HepG2 (cell line): ENCODE results near the gene ARL15.

ENCODE experiments used
- POLR2A ChIP-seq, 2 experiments: IDR thresholded peaks; 2 replicates each; pipeline ENCODE4 v1.6.1; 2011; ENCODE audit warnings: low read depth in 2 of 2, low read length in 2 of 2, mild to moderate bottlenecking in 1 of 2, moderate library complexity in 1 of 2; ENCODE audit not compliant: insufficient read depth in 1 of 2
- PRDM4 ChIP-seq: sonication (generic); formaldehyde crosslinking; IDR thresholded peaks from 2 replicates; pipeline ENCODE4 v1.9.0; 2021; ENCODE audit warnings: missing genetic modification reagents, borderline replicate concordance
- RAD21 ChIP-seq: fragments of 450-650 bp; formaldehyde crosslinking; IDR thresholded peaks from 2 replicates; pipeline ENCODE4 v1.5.0; 2020; ENCODE audit warnings: mild to moderate bottlenecking
- TAF1 ChIP-seq: sonication (generic); formaldehyde crosslinking; IDR thresholded peaks from 2 replicates; pipeline ENCODE4 v1.4.0; 2020; ENCODE audit warnings: missing genetic modification reagents
- ZNF563 ChIP-seq: sonication (generic); formaldehyde crosslinking; IDR thresholded peaks from 2 replicates; pipeline ENCODE4 v1.8.0; 2022; ENCODE audit warnings: mild to moderate bottlenecking, moderate library complexity, missing genetic modification reagents
- TF ChIP-seq, protein P1 (sequence below): sonication (generic); formaldehyde crosslinking; IDR thresholded peaks from 2 replicates; pipeline ENCODE4 v1.5.0; 2020; ENCODE audit warnings: mild to moderate bottlenecking, missing genetic modification reagents, moderate library complexity

DNA sequence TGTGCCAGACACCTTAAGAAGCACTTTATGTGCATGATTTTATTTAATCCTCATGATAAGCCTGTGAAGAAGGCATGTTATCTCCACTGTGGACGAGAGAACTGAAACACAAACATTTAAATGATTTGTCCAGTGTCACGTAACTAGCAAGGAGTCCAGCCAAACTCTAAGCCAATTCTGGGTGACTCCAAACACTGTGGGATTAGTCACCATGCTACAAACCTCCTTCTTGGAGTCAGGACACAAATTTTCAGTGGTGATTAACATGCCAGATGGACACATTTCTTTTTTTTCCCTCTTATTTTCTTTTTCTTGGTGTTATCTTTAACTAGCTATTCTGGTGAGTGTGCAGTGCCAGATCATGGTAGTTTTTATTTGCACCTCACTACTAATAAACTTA is 433.1 kb downstream of the ARL15 start:
- TF ChIP-seq RAD21, result no peak
- TF ChIP-seq PRDM4 (CRISPR knock-in tag), result no peak
- no peak for TF ChIP-seq POLR2A (IDR thresholded peaks at IDR 0.05; ENCODE audit: insufficient read depth in 1 of 2, low read depth in 2 of 2, low read length in 2 of 2)
- TF ChIP-seq, protein P1, sequence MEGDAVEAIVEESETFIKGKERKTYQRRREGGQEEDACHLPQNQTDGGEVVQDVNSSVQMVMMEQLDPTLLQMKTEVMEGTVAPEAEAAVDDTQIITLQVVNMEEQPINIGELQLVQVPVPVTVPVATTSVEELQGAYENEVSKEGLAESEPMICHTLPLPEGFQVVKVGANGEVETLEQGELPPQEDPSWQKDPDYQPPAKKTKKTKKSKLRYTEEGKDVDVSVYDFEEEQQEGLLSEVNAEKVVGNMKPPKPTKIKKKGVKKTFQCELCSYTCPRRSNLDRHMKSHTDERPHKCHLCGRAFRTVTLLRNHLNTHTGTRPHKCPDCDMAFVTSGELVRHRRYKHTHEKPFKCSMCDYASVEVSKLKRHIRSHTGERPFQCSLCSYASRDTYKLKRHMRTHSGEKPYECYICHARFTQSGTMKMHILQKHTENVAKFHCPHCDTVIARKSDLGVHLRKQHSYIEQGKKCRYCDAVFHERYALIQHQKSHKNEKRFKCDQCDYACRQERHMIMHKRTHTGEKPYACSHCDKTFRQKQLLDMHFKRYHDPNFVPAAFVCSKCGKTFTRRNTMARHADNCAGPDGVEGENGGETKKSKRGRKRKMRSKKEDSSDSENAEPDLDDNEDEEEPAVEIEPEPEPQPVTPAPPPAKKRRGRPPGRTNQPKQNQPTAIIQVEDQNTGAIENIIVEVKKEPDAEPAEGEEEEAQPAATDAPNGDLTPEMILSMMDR (CRISPR knock-in tag), result no peak
- TF ChIP-seq TAF1 (CRISPR knock-in tag), result no peak
- no peak for TF ChIP-seq ZNF563 (CRISPR knock-in tag)
